H9 (cell line): ENCODE data around the gene PEX16. TPM values are rescaled to one million over a fixed set of nuclear protein-coding genes. Genes with fewer than 3 reads are reported as not detected.

Experiments used
- DNase-seq: peaks from one replicate; pipeline ENCODE4 v3.0.0-alpha.2; 2017
- H2AFZ ChIP-seq: one replicate; pipeline ENCODE4 v1.6.1; 2013; ENCODE audit warnings: mild to moderate bottlenecking, low read length, control low read depth, moderate library complexity
- H2AK5ac ChIP-seq: 2 replicates; pipeline ENCODE4 v1.6.1; 2013; ENCODE audit warnings: low read length, control low read depth, mixed read lengths; ENCODE audit not compliant: insufficient read length
- H2BK120ac ChIP-seq: one replicate; pipeline ENCODE4 v1.6.1; 2013; ENCODE audit warnings: low read depth, mild to moderate bottlenecking, low read length, control low read depth, inconsistent platforms; ENCODE audit not compliant: poor library complexity, severe bottlenecking
- H2BK12ac ChIP-seq: 2 replicates; pipeline ENCODE4 v1.6.1; 2013; ENCODE audit warnings: low read length, control low read depth, mixed read lengths, low read depth; ENCODE audit not compliant: insufficient read length
- H2BK15ac ChIP-seq: 2 replicates; pipeline ENCODE4 v1.6.1; 2013; ENCODE audit warnings: low read depth, low read length, control low read depth
- H2BK20ac ChIP-seq: one replicate; pipeline ENCODE4 v1.6.1; 2013; ENCODE audit warnings: low read depth, mild to moderate bottlenecking, low read length, control low read depth, inconsistent platforms; ENCODE audit not compliant: poor library complexity, severe bottlenecking
- H2BK5ac ChIP-seq: 2 replicates; pipeline ENCODE4 v1.6.1; 2013; ENCODE audit warnings: low read length, control low read depth, mixed read lengths; ENCODE audit not compliant: insufficient read length
- H3K14ac ChIP-seq: 2 replicates; pipeline ENCODE4 v1.6.1; 2013; ENCODE audit warnings: low read length, control low read depth; ENCODE audit not compliant: insufficient read depth
- H3K18ac ChIP-seq: 2 replicates; pipeline ENCODE4 v1.6.1; 2013; ENCODE audit warnings: low read depth, mild to moderate bottlenecking, mixed read lengths, low read length, control low read depth; ENCODE audit not compliant: insufficient read length
- H3K23ac ChIP-seq: 2 replicates; pipeline ENCODE4 v1.6.1; 2013; ENCODE audit warnings: low read length, control low read depth, mixed read lengths, low read depth; ENCODE audit not compliant: insufficient read length
- H3K23me2 ChIP-seq: 2 replicates; pipeline ENCODE4 v1.6.1; 2013; ENCODE audit warnings: low read depth, mild to moderate bottlenecking, mixed read lengths, low read length, control low read depth; ENCODE audit not compliant: insufficient read length, poor library complexity, severe bottlenecking
- H3K27ac ChIP-seq: 2 replicates; pipeline ENCODE4 v1.5.1; 2013; ENCODE audit warnings: low read length, control low read depth, mixed read lengths, low read depth; ENCODE audit not compliant: insufficient read length
- H3K27me3 ChIP-seq: 2 replicates; pipeline ENCODE4 v1.6.1; 2013; ENCODE audit warnings: low read length, control low read depth, inconsistent platforms; ENCODE audit not compliant: insufficient read depth
- H3K4ac ChIP-seq: 2 replicates; pipeline ENCODE4 v1.6.1; 2013; ENCODE audit warnings: low read depth, mild to moderate bottlenecking, control low read depth, inconsistent platforms, low read length, moderate library complexity
- H3K4me1 ChIP-seq: 2 replicates; pipeline ENCODE4 v1.6.1; 2013; ENCODE audit warnings: low read length, control low read depth, inconsistent platforms; ENCODE audit not compliant: insufficient read depth
- H3K4me2 ChIP-seq: 2 replicates; pipeline ENCODE4 v1.6.1; 2013; ENCODE audit warnings: low read length, control low read depth, mixed read lengths; ENCODE audit not compliant: insufficient read length, insufficient read depth
- H3K56ac ChIP-seq: 2 replicates; pipeline ENCODE4 v1.6.1; 2013; ENCODE audit warnings: low read depth, mild to moderate bottlenecking, mixed read lengths, low read length, control low read depth; ENCODE audit not compliant: insufficient read length
- H3K79me1 ChIP-seq: 2 replicates; pipeline ENCODE4 v1.6.1; 2013; ENCODE audit warnings: low read depth, mild to moderate bottlenecking, moderate library complexity, low read length, control low read depth, inconsistent platforms; ENCODE audit not compliant: insufficient read depth, poor library complexity, severe bottlenecking
- H3K79me2 ChIP-seq: 2 replicates; pipeline ENCODE4 v1.6.1; 2013; ENCODE audit warnings: low read length, control low read depth, inconsistent platforms; ENCODE audit not compliant: insufficient read depth
- H3K9ac ChIP-seq: 2 replicates; pipeline ENCODE4 v1.6.1; 2013; ENCODE audit warnings: low read length, control low read depth, mixed read lengths; ENCODE audit not compliant: insufficient read length; ENCODE audit errors: extremely low read depth
- H3K9me3 ChIP-seq: one replicate; pipeline ENCODE4 v1.6.1; 2013; ENCODE audit warnings: low read depth, low read length, inconsistent platforms; ENCODE audit not compliant: control insufficient read depth
- H3T11ph ChIP-seq: one replicate; pipeline ENCODE4 v1.6.1; 2013; ENCODE audit warnings: mild to moderate bottlenecking, low read length, control low read depth, inconsistent platforms
- H4K20me1 ChIP-seq: one replicate; pipeline ENCODE4 v1.6.1; 2013; ENCODE audit not compliant: control insufficient read depth, insufficient read length, insufficient read depth
- H4K5ac ChIP-seq: 2 replicates; pipeline ENCODE4 v1.6.1; 2013; ENCODE audit warnings: low read depth, mild to moderate bottlenecking, mixed read lengths, low read length, control low read depth; ENCODE audit not compliant: insufficient read length
- H4K8ac ChIP-seq: replicated peaks from 2 replicates; pipeline ENCODE4 v1.6.1; 2013; ENCODE audit warnings: low read length, control low read depth, mixed read lengths, low read depth; ENCODE audit not compliant: insufficient read length
- H4K91ac ChIP-seq: 2 replicates; pipeline ENCODE4 v1.6.1; 2013; ENCODE audit warnings: low read depth, mild to moderate bottlenecking, moderate library complexity, mixed read lengths, low read length, control low read depth; ENCODE audit not compliant: insufficient read length
- H3K27ac Mint-ChIP-seq, 3 experiments: 2 replicates in 2 of 3; 3 replicates in 1 of 3; pipeline ENCODE4 v1.8.0; 2020 to 2021; ENCODE audit warnings: mixed read lengths in 3 of 3, mild to moderate bottlenecking in 1 of 3, moderate library complexity in 1 of 3
- H3K27me3 Mint-ChIP-seq: 2 replicates; pipeline ENCODE4 v1.8.0; 2021; ENCODE audit warnings: low read depth, mild to moderate bottlenecking, moderate library complexity, mixed read lengths
- H3K36me3 Mint-ChIP-seq, 3 experiments: 2 replicates in 2 of 3; 3 replicates in 1 of 3; pipeline ENCODE4 v1.8.0; 2020 to 2021; ENCODE audit warnings: low read depth in 3 of 3, mixed read lengths in 3 of 3; ENCODE audit not compliant: insufficient read depth in 1 of 3
- H3K4me1 Mint-ChIP-seq, 2 experiments: 2 replicates each; pipeline ENCODE4 v1.8.0; 2020; ENCODE audit warnings: mixed read lengths in 2 of 2
- H3K4me3 Mint-ChIP-seq, 2 experiments: 2 replicates in 1 of 2; 3 replicates in 1 of 2; pipeline ENCODE4 v1.8.0; 2020 to 2021; ENCODE audit warnings: mild to moderate bottlenecking in 2 of 2, mixed read lengths in 2 of 2, moderate library complexity in 1 of 2
- H3K9me3 Mint-ChIP-seq, 2 experiments: 2 replicates in 1 of 2; 3 replicates in 1 of 2; pipeline ENCODE4 v1.8.0; 2020; ENCODE audit warnings: mild to moderate bottlenecking in 2 of 2, mixed read lengths in 2 of 2, moderate library complexity in 1 of 2
- CTCF ChIP-seq: fragments of 200-600 bp; sonication (generic); conservative IDR thresholded peaks from 3 replicates; pipeline ENCODE4 v1.8.0; 2021; ENCODE audit warnings: antibody characterized with exemption, mild to moderate bottlenecking
- WGBS: extraction: QIAGEN DNeasy Blood & Tissue Kit; methylation state at CpG from one replicate; pipeline ENCODE4 v1.1.7; 2013; ENCODE audit warnings: missing lambda C conversion rate, low lambda C conversion rate, mixed read lengths; ENCODE audit not compliant: insufficient read length; ENCODE audit errors: extremely low coverage; 5-methylcytosine and 5-hydroxymethylcytosine counted together
- total RNA-seq: library from RNA; stranded (reverse); gene quantifications from 2 replicates; pipeline ENCODE4 v1.2.1, GENCODE V29; 2021

The PEX16 gene
- total RNA-seq, 1 experiment from 2014 or later = 30.8 TPM

- Histone ChIP-seq H3K4me1 (0 out of 2 replicates have a peak, but pooled peaks cover 2% of the 10 kb centered on the region), H3K9me3 (no peaks in the 10 kb centered on the region), H2AK5ac (no peak overlapping the region), H3K27ac (no peak overlapping the region), H4K8ac (no peak overlapping the region), H2BK20ac (no peak overlapping the region), H3K18ac (no peak overlapping the region), H3K9ac (no peak overlapping the region), H3K4me2 (no peak overlapping the region), H3T11ph (no peak overlapping the region), H2BK120ac (no peak overlapping the region), H2BK12ac (no peak overlapping the region), H3K79me2 (no peaks in the 10 kb centered on the region), H3K14ac (no peak overlapping the region), H3K79me1 (no peaks in the 10 kb centered on the region), H2AFZ (no peak overlapping the region), H4K91ac (no peak overlapping the region), H3K23ac (no peak overlapping the region), H3K23me2 (no peaks in the 10 kb centered on the region), H2BK15ac (no peak overlapping the region), H4K20me1 (no peaks in the 10 kb centered on the region), H3K56ac (no peak overlapping the region), H2BK5ac (no peak overlapping the region), H4K5ac (no peak overlapping the region), H3K27me3 (no peaks in the 10 kb centered on the region), H3K4ac (no peak overlapping the region)
- H3K4me1 Mint-ChIP-seq = peaks cover 10 to 16% of the 10 kb centered on the region in 2 experiments
- H3K4me3 Mint-ChIP-seq = no peak overlapping the region
- H3K27ac Mint-ChIP-seq = no peak overlapping the region
- WGBS = no CpG with 5 or more reads among the region's 2 CpGs
- no peaks in the 10 kb centered on the region for H3K27me3 Mint-ChIP-seq
- peaks cover 0 to 26% (median 9%) of the 10 kb centered on the region in 3 experiments; a peak in 5 of 7 replicates for H3K36me3 Mint-ChIP-seq
- DNase-seq = no peak
- no peak for TF ChIP-seq CTCF
- no peaks in the 10 kb centered on the region for H3K9me3 Mint-ChIP-seq
Observed at GRCh38 chr11:45939836-45940235, 22.2 kb upstream of the PEX16 start.
